Activated naive CD4-positive, alpha-beta T cell (primary cell): ENCODE measurements around the gene PANX3.
A peak's percentile ranks its signal among the peaks of the same experiment; 100 is the strongest.
"Not testable (repeated sequence)": the region's sequence is repeated elsewhere in the genome, so short reads cannot be mapped to it uniquely, and the experiment has no call there.

ENCODE experiments used
- DNase-seq, 4 experiments: peaks; one replicate each; lab custom pipeline; 2025; lab: John Stamatoyannopoulos, UW

The PANX3 gene, protein sequence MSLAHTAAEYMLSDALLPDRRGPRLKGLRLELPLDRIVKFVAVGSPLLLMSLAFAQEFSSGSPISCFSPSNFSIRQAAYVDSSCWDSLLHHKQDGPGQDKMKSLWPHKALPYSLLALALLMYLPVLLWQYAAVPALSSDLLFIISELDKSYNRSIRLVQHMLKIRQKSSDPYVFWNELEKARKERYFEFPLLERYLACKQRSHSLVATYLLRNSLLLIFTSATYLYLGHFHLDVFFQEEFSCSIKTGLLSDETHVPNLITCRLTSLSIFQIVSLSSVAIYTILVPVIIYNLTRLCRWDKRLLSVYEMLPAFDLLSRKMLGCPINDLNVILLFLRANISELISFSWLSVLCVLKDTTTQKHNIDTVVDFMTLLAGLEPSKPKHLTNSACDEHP

DNA sequence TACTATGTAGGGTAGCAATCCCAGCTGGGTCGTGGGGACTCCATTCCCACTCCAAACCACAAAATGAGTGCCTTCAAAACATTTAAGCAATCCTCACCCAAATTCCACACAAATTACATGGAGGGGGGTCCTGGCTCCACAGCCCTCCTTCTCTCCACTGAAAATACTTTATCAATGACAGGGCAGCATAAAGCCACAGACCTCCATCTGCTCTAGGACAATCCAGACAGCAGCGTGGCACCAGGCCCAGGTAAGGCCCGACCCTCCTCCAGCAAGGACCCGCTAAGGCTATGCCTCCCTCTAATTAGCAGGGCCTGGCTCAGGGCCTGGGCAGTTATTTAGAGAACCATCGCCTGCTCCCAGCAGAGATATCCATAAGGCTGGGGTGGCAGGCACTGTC lies at the start of gene PANX3:
TSS of gene PANX3 (plus strand) at position 365 of the 400 bp plus-strand sequence. CDS start 129 bp downstream, outside the sequence.
- no peak for DNase-seq

DNA sequence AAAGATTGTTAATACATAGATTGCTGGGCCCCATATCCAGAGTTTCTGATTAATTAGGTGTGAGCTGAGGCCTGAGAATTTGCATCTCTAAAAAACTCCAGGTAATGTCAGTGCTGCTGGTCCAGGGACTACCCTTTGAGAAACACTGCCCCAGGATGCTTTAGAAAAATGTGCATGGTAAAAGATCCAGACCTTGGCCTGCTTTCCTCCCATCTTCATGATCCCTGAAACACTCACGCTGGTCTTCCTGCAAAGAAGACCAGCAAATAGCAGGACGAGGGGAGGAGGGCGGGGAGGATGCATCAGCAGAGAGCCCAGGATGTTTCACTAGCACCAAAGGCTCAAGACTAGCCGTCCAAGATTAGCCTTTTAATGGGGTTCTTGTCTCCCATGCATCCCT lies 41.5 kb upstream of the PANX3 start, which contains the start of gene OR8A1:
TSS of gene OR8A1 (plus strand) at position 301 of the 400 bp plus-strand sequence. CDS start 123 bp downstream, outside the sequence.
- no peak for DNase-seq

DNA sequence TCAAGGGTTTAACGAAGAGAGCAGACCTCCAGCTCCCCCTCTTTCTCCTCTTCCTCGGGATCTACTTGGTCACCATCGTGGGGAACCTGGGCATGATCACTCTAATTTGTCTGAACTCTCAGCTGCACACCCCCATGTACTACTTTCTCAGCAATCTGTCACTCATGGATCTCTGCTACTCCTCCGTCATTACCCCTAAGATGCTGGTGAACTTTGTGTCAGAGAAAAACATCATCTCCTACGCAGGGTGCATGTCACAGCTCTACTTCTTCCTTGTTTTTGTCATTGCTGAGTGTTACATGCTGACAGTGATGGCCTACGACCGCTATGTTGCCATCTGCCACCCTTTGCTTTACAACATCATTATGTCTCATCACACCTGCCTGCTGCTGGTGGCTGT lies 41.1 kb upstream of the PANX3 start:
- DNase-seq: no peak

DNA sequence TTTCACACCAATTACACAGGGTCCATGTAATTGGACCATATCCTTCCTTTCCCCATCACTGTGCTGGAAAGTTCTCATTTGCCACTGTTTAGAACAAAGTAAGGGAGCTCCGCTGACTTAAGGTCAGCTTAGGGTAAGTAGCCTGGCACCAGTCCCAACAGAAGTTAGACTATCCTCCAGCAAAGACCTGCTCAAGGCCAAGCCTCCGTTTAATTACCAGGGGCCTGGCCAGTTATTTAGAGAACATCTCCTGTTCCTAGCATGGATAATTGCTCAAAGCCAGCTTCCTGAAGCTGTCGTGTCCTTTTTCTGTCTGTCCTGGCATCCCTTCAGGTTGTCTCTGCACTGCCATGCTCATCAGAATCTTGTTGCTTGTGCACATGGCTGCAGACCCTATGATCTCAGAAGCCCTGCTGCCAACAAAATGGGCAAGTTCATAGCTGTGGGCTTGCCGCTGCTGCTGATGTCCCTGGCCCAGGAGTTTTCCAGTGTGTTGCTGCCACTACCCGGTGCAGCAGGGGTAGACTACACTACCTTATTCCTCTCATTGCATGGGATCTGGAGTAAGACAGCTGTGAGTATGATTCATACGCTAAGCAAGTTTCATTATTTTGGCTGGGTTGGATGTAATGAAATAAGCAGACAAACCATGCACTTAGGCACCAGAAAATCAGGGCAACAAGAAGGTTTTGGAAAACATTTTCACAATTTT lies 33.4 kb upstream of the PANX3 start:
- DNase-seq: no peak

DNA sequence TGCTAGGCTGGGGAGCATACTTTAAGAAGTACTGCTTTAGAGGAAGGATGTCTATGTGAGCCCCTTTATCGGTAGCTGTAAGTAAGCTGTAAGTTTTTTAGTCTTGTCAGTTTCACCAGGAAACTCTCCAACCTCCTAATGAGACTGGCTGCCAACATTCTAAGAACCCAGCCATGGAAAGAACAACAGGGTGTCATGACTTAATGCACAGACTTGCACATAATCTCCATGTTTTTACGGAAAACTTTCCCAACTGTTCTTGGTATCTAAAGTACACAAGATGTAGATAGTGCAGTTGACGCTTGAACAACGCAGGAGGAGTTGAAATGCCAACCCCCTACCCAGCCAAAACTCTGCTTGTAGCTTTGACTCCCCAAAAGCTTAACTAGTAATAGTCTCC lies 32.5 kb upstream of the PANX3 start:
- no peak for DNase-seq

DNA sequence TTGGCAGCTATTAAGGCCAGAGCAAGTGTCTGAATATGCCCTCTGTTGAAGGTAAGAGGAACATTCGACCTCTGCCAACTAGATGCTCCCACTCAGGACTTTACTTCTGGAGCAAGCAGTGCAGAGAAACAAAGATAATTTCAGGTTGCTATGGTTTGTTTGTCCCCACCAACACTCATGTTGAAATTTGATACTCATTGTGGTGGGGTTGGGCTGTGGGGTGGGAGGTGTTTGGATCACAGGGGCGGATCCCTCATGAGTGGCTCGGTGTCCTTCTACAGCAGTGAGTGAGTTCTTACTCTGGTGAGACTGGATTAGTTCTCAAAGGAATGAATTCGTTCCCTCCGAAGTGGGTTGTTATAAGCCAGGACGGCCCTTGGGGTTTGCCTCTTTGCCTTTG lies 29.4 kb upstream of the PANX3 start:
- no peak for DNase-seq

DNA sequence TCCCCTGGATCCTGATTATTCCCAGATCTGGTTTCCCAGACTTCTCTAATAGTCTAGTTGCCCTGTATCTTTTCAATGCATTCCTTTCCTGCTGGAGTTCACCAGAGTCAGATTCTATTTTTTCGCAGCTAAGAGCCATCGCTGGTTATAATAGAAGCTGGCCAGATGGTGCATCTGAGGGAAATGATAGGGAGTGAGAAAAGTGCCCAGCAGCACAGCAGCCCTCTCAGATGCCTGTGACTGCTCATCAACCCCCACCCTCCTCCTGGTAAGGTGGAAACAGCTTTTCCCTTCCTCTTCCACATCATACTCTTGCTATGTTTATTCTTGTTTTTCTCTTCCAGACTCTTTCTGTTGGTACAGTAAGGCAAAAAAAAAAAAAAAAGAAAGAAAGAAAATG lies 28.7 kb upstream of the PANX3 start:
- no peak for DNase-seq

DNA sequence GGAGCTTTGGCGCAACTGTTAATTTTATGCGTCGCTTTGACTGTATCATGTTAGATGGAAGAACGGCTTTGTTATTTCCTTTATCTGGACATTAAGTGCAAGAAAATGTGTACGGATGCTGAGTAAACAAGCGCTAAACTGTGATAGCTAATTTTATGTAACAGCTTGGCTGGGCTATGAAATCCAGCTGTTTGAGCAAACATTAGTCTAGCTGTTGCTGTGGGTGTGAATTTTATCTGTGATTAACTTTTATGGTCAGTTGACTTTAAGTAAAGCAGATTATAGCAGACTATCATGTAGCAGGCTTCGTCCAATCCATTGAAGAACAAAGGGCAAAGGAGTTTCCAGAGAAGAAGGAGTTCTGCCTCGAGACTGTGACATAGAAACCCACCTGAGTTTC lies 27.4 kb upstream of the PANX3 start:
- no peak for DNase-seq

DNA sequence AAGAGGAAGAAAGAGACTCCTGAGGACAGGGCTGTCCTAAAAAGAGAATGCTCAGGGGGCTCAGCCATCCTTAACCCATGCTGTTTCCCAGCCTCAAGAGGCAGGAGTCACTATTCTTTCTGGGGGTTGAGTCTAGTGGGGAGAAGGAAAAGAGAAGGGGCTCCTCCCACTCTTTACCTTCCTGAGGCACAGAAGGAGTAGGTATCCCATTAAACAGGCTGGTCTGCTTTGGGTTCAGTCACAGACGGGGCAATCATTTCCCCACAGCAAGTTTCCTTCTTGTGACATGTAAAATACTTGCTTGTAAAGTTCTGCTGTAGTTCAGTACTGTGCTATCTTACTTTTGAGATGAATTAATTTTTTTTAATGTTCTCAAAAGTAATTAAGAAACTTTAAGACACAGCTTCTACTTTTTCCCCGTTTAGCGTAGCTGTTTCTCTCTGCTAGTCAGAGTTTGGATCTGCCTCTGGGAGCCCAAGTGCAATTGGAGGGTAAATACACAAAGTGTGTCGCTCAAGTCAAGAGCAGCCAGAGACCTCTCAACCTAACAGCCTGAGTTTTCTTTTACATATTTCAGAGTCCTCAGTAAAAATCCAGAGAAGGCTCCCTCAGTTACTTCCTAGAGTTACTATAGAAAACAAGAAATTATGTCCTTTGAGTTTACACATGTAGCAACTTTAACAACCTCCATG lies 26.4 kb upstream of the PANX3 start:
- no peak for DNase-seq

DNA sequence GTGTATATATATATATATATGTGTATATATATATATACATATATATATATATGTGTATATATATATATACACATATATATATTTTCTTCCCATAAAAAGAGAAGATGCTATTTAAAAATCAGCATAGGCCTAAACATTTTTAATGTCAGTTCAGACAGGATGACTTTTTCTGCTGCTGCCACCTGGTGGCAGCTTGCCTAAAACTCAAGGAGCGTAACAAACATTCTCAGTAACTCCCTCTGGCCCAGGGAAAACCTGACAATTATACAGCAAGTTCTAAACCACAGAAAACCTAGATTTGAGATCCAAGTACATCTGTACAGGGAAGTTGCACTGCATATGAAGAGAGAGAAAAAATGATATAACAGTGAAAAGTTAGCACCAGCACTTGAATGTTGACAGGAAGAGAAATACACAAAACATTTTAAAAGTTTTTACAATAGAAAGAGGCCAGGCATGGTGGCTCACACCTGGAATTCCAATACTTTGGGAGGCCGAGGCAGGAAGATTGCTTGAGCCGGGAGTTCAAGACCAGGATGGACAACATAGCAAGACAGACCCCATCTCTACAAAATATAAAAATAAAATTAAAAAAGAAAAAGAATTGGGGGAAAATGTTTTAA lies 24.9 kb upstream of the PANX3 start:
- peak in 2 of 4 experiments; percentile 2 to 16 for DNase-seq

DNA sequence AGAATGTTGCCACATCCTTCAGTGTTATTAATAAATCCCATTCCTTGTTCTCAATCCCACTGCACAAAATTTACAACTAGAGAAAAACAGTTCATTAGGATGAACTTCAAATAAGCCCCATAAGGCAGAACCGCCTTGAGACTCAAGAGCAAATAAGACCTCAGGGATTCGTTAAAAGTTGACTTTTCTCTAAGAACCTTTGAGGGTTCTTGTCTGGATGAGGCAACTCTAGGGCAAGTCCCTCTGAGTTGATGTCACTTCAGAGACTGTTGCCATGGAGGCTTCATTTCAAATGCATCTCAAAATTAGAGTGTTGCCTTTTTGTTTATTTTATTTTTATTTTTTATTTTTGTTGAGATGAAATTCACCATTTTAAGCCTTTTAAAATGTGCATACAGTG lies 19.8 kb upstream of the PANX3 start:
- DNase-seq: no peak

DNA sequence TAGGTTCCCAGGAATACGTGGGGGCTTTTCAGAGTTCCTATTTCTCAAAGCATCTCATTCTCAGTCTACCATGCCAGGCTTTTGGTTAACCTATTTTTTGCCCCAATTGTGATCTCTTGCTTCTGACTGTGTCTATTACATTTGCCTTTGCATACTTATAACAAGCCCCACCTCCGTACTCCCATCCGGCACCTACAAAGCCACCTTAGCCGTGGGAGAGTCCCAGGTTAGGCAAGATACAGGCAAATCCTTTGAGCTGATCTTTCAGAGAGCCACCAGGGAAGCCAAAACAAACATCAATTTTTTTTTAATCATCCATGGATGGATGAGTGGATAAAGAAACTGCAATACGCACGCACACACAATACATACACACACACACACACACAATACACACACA lies 18.6 kb upstream of the PANX3 start:
- no peak for DNase-seq

DNA sequence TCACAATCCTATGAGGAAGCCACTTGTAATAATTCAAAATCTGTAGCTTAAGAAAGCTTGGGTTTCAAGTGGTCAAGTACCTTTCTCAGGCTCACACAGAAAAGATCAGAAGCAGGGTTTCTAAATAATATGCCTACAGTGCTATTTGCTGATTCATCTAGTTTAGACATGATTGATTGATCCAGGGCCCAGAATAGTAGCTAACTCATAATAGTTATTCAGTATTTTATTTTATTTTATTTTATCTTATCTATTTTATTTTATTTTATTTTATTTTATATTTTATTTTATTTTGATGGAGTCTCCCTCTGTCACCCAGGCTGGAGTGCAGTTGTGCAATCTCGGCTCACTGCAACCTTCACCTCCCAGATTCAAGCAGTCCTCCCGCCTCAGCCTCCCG lies 15.9 kb upstream of the PANX3 start:
- no peak for DNase-seq

DNA sequence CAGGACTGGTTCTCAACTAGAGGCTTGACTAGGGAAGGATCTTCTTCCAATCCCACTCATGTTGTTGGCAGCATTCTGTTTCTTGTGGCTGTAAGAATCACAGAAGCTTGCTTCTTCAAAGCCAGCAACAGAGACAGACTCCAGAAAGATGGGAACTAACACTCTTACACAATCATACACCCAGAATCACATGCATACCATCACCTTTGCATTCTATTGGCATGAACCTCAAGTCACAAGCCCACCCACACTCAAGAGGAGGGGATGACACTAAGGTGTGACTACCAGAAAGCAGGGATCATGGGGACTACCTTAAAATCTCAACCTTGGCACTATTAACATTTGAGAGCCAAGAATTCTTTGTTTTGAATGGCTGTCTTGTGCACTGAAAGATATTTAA lies 13.6 kb upstream of the PANX3 start:
- no peak for DNase-seq

DNA sequence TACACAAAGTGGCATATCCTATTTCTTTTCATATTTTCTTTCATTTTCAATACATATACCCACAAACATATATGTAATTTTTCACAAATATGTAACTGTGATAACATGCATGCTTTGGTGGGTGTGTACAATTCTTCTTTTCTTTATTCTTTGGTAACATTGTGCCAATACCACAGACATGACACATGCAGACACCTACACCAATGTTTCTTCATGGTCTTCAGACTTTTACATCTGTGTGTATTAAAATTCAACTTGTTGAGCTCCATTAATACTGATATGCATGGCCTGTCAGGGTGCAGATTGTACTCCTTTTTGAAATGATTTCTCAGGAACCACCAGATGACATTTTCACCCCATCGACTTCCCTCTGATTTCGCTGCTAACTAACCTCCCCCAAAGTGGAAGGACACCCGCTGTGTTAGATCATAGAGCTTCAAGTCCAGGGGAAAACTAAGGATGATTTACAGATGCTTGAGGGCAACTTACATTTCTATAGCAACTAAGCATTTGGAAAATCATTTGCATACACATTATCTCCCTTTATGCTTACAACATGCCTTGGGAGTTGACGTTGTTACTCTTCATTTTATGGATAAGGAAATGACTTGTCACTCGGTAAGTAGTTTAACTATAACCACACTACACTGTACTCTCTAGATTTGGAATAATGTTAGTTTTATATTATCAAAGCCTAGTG lies 10.5 kb upstream of the PANX3 start:
- no peak for DNase-seq

DNA sequence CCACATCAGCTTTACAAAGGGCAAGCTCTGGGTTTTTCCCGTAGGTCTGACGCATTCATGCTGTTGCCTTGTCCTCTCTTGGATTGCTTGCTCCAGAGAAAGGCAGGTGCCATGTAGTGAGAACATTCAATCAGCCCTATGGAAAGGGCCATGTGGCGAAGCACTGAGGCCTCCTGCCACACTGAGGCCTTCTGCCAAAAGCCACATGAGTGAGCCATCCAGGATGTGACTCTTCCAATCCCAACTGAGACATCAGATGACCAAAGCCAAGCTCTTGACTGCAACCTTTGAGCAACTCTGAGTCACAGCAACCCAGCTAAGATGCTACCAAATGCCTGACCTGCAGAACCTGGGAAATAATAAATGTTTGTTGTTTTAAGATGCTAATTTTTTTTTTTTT lies 9.0 kb upstream of the PANX3 start:
- no peak for DNase-seq

DNA sequence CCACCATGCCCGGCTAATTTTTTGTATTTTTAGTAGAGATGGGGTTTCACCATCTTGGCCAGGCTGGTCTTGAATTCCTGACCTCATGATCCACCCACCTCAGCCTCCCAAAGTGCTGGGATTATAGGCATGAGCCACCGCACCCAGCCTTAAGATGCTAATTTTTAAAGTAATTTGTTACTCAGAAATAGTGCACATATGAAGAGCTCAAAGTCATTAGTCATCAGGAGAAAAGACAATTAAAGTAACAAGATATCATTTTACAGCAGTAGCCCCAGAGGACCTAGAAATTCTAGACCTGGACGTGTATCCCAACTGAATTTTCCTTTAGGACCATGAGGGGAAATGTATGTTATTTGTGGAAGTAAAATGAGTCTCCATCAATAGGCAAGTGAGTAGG lies 8.5 kb upstream of the PANX3 start:
- not testable (repeated sequence) for DNase-seq

DNA sequence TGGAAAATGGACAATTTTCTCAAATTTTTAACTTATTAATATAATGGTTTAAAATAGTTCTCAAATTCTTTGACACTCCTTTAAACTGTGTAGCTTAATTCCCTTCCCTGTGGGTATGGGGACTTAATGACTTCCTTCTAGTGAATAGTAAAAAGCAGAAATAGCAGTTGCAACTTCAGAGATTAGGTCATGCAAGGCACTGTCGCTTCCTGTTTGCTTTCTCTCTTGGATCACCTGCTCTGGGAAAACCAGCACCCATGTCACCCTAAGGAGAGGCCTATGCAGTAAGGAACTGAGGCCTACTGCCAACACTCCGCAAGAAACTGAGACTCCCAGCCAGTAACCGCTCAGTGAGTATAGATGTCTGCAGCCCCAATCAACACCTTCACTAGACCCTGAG lies 5.5 kb upstream of the PANX3 start:
- DNase-seq: no peak

DNA sequence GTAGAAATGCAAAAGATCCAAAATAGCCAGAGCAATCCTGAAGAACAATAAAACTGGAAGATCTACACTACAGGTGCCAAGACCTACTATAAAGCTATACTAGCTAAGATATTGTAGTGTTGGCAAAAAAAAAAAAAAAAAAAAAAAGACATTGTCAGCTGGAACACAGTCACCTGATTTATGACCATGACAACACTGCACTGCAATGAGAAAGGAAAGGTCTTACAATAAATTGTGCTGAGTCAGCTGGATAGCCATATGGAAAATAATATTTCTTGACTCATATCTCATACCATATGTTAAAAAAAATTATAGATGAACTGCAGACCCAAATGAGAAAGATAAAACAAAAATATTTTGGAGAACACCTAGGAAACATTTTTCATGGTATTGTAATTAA lies 3.1 kb upstream of the PANX3 start:
- DNase-seq: no peak

DNA sequence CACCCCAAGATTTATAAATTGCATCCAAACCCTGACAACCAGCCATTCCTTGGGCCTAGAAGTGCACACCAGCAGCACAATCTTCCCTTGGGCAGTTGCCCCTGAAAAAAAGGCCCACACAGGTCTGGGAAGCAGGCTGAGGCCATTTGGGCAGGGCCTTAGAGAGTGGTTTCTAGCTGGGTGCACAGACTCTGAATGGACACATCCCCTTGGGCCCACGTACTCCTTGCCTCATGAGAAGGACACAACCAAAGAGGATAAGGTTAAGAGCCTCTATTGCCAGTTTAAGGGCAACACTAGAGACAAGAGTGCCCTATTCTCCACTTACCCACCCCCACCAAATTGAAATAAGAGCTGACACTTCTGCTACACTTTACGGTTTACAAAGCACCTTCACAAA lies 933 bp upstream of the PANX3 start:
- DNase-seq: no peak

DNA sequence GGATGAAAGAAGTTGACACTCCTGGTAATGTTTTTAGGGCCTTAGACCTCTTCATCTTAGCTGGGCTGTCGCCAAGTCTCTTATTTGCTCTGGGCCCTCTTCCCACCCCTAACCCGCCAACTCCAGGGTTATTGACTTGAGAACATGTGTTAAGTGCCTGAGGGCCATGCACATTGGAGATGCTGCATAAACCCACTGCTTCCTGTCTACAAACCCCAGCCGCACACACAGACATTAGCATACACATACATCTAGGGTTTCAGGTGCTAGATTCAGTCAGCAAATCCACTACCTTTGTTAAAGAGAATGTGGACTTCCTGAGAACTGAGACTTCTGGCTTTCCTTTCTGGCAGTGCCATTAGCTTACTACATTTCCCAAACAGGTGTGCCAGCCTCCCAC lies 817 bp downstream of the PANX3 start:
- no peak for DNase-seq
